K562 (cell line): Measurements from ENCODE around the gene CCT5. TPM values are rescaled to one million over a fixed set of nuclear protein-coding genes. Genes with fewer than 3 reads are reported as not detected.

Experiments used
- ATF1 ChIP-seq, 2 experiments: fragments of 450-650 bp in 1 of 2; IDR thresholded peaks; 2 replicates each; pipeline ENCODE4 v1.6.1; 2016; ENCODE audit warnings: missing compliant biosample characterization in 1 of 2, missing genetic modification characterization in 1 of 2
- CBX1 ChIP-seq: sonication (generic); IDR thresholded peaks from 2 replicates; pipeline ENCODE4 v1.6.1; 2016; ENCODE audit warnings: antibody characterized with exemption, low read depth, mild to moderate bottlenecking
- CXXC5 ChIP-seq: fragments of 250-450 bp; sonication (Bioruptor Pico); IDR thresholded peaks from 2 replicates; pipeline ENCODE4 v1.8.0; 2022; ENCODE audit warnings: inconsistent platforms, mild to moderate bottlenecking, moderate library complexity
- DEAF1 ChIP-seq: fragments of 450-650 bp; formaldehyde crosslinking; IDR thresholded peaks from 2 replicates; pipeline ENCODE4 v1.4.0; 2020; ENCODE audit warnings: mild to moderate bottlenecking, moderate library complexity
- HMG20A ChIP-seq: fragments of 450-650 bp; formaldehyde crosslinking; conservative IDR thresholded peaks from 2 replicates; pipeline ENCODE4 v1.4.0; 2020; ENCODE audit warnings: mild to moderate bottlenecking, mixed read lengths
- HSF4 ChIP-seq: fragments of 250-450 bp; sonication (Bioruptor Pico); IDR thresholded peaks from 2 replicates; pipeline ENCODE4 v2.1.2; 2022; ENCODE audit warnings: mild to moderate bottlenecking, moderate library complexity, borderline replicate concordance
- IRF2 ChIP-seq: sonication (generic); formaldehyde crosslinking; IDR thresholded peaks from 2 replicates; pipeline ENCODE4 v1.8.1; 2022; ENCODE audit warnings: mild to moderate bottlenecking, missing genetic modification reagents
- LEF1 ChIP-seq: fragments of 450-650 bp; IDR thresholded peaks from 2 replicates; pipeline ENCODE4 v1.6.1; 2016; ENCODE audit warnings: mild to moderate bottlenecking
- MCM3 ChIP-seq: fragments of 450-650 bp; IDR thresholded peaks from 2 replicates; pipeline ENCODE4 v1.6.1; 2016
- RUNX1 ChIP-seq: sonication (generic); IDR thresholded peaks from 2 replicates; pipeline ENCODE4 v1.6.1; 2016; ENCODE audit warnings: antibody characterized with exemption, low read depth
- SMAD4 ChIP-seq: fragments of 250-450 bp; sonication (Bioruptor Pico); conservative IDR thresholded peaks from 2 replicates; pipeline ENCODE4 v1.8.0; 2021; ENCODE audit warnings: inconsistent platforms, mild to moderate bottlenecking, moderate library complexity
- SMC3 ChIP-seq: conservative IDR thresholded peaks from 2 replicates; pipeline ENCODE4 v1.6.1; 2011; ENCODE audit warnings: low read depth, low read length, improper control_type of control experiment; ENCODE audit not compliant: insufficient read depth
- SP1 ChIP-seq: sonication (generic); formaldehyde crosslinking; IDR thresholded peaks from 2 replicates; pipeline ENCODE4 v1.8.1; 2022; ENCODE audit warnings: mild to moderate bottlenecking, missing genetic modification reagents
- TEAD4 ChIP-seq, 2 experiments: sonication (generic) in 1 of 2; formaldehyde crosslinking in 1 of 2; IDR thresholded peaks; 2 replicates each; pipeline versions ENCODE4 v1.6.1 to v1.8.0; 2012 to 2022; ENCODE audit warnings: borderline replicate concordance in 1 of 2, inconsistent platforms in 1 of 2, low read length in 1 of 2, mild to moderate bottlenecking in 1 of 2, missing genetic modification reagents in 1 of 2
- XRCC4 ChIP-seq: IDR thresholded peaks from one replicate; pipeline ENCODE4 v1.6.1; 2011; ENCODE audit not compliant: insufficient read depth, insufficient read length; ENCODE audit errors: extremely low read depth
- ZHX1 ChIP-seq: fragments of 150-350 bp; conservative IDR thresholded peaks from 2 replicates; pipeline ENCODE4 v1.6.1; 2014; ENCODE audit warnings: low read length
- ZKSCAN1 ChIP-seq: fragments of 150-350 bp; IDR thresholded peaks from 2 replicates; pipeline ENCODE4 v1.6.1; 2016; ENCODE audit warnings: low read depth, low read length
- ZNF212 ChIP-seq: fragments of 450-650 bp; formaldehyde crosslinking; IDR thresholded peaks from 2 replicates; pipeline ENCODE4 v1.4.0; 2020; ENCODE audit warnings: mild to moderate bottlenecking
- ZNF347 ChIP-seq: fragments of 450-650 bp; formaldehyde crosslinking; IDR thresholded peaks from 2 replicates; pipeline ENCODE4 v1.4.0; 2020; ENCODE audit warnings: low read depth, mild to moderate bottlenecking, moderate library complexity
- polyA plus RNA-seq, 8 experiments: library from polyadenylated mRNA; depleted of rRNA in 4 of 8; stranded (reverse) in 5 of 8; unstranded in 3 of 8; fragments of >200 nt; fragmentation: Nextera tagmentation in 2 of 8; fragmentation: Illumina TruSeq in 1 of 8; extraction: Ambion mirVana in 2 of 8; extraction: Trizol in 1 of 8; gene quantifications; 2 replicates each; pipeline versions ENCODE4 v1.2.1 to v1.2.3, GENCODE V29; 2011 to 2014; ENCODE audit warnings: inconsistent platforms in 1 of 8, missing spikeins in 1 of 8
- total RNA-seq, 7 experiments: library from RNA; depleted of rRNA in 6 of 7; stranded (reverse); fragments of >200 nt in 6 of 7; fragmentation: Illumina TruSeq in 2 of 7; extraction: Trizol in 2 of 7; gene quantifications; 2 replicates each; pipeline versions ENCODE4 v1.2.1 to v1.2.3, GENCODE V29; 2011 to 2021; ENCODE audit warnings: low replicate concordance in 1 of 7
- TF ChIP-seq, protein P1 (sequence below): IDR thresholded peaks from 2 replicates; pipeline ENCODE4 v1.6.1; 2014; ENCODE audit warnings: antibody characterized with exemption
- TF ChIP-seq, protein P2 (sequence below): fragments of 450-650 bp; IDR thresholded peaks from 2 replicates; pipeline ENCODE4 v1.6.1; 2016; ENCODE audit warnings: low read depth, mild to moderate bottlenecking, moderate library complexity
- TF ChIP-seq, protein P3 (sequence below): fragments of 450-650 bp; IDR thresholded peaks from 2 replicates; pipeline ENCODE4 v1.6.1; 2014; ENCODE audit warnings: low read depth, mild to moderate bottlenecking, moderate library complexity, borderline replicate concordance

The CCT5 gene
- total and polyA plus RNA-seq, 9 of the 15 experiments (the other 6 are each of a cell fraction or from before 2014, with no cell fraction given) = 782 to 1,606 (median 1,153) TPM

GRCh38 chr5:10304932-10305331 lies 54.9 kb downstream of the CCT5 start (continued):
- TF ChIP-seq, protein P1, sequence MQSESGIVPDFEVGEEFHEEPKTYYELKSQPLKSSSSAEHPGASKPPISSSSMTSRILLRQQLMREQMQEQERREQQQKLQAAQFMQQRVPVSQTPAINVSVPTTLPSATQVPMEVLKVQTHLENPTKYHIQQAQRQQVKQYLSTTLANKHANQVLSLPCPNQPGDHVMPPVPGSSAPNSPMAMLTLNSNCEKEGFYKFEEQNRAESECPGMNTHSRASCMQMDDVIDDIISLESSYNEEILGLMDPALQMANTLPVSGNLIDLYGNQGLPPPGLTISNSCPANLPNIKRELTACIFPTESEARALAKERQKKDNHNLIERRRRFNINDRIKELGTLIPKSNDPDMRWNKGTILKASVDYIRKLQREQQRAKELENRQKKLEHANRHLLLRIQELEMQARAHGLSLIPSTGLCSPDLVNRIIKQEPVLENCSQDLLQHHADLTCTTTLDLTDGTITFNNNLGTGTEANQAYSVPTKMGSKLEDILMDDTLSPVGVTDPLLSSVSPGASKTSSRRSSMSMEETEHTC = no peak
- TF ChIP-seq, protein P2, sequence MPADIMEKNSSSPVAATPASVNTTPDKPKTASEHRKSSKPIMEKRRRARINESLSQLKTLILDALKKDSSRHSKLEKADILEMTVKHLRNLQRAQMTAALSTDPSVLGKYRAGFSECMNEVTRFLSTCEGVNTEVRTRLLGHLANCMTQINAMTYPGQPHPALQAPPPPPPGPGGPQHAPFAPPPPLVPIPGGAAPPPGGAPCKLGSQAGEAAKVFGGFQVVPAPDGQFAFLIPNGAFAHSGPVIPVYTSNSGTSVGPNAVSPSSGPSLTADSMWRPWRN = no peak
- TF ChIP-seq XRCC4 = no peak
- no peak for TF ChIP-seq ZNF212
- no peak for TF ChIP-seq ATF1 (CRISPR knock-in tag; IDR thresholded peaks at IDR 0.05)
- TF ChIP-seq ATF1 (tag; IDR thresholded peaks at IDR 0.05) = peak; percentile 85
- TF ChIP-seq, protein P3, sequence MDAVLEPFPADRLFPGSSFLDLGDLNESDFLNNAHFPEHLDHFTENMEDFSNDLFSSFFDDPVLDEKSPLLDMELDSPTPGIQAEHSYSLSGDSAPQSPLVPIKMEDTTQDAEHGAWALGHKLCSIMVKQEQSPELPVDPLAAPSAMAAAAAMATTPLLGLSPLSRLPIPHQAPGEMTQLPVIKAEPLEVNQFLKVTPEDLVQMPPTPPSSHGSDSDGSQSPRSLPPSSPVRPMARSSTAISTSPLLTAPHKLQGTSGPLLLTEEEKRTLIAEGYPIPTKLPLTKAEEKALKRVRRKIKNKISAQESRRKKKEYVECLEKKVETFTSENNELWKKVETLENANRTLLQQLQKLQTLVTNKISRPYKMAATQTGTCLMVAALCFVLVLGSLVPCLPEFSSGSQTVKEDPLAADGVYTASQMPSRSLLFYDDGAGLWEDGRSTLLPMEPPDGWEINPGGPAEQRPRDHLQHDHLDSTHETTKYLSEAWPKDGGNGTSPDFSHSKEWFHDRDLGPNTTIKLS = no peak
- TF ChIP-seq SMC3 = peak; percentile 48; the same call in 1 of the 2 replicates
- no peak for TF ChIP-seq ZHX1
- TF ChIP-seq LEF1 = no peak
- TF ChIP-seq DEAF1 (CRISPR knock-in tag) = peak; percentile 45; the same call in 1 of the 2 replicates
- TF ChIP-seq SMAD4 = 0 out of 2 replicates have a peak, but pooled peaks have one; percentile 61
- peak; percentile 56; the same call in 1 of the 2 replicates for TF ChIP-seq CXXC5 (CRISPR knock-in tag)
- no peak for TF ChIP-seq CBX1
- TF ChIP-seq TEAD4 (IDR thresholded peaks at IDR 0.05; ENCODE audit: low read length) = peak; percentile 36
- TF ChIP-seq TEAD4 (CRISPR knock-in tag; IDR thresholded peaks at IDR 0.05; ENCODE audit: borderline replicate concordance) = no peak
- TF ChIP-seq ZNF347 (CRISPR knock-in tag) = no peak
- no peak for TF ChIP-seq ZKSCAN1
- TF ChIP-seq RUNX1 = no peak
- TF ChIP-seq MCM3 = no peak
- peak; percentile 39; the same call in 1 of the 2 replicates for TF ChIP-seq SP1
- peak; percentile 25; the same call in 1 of the 2 replicates for TF ChIP-seq HSF4
- TF ChIP-seq HMG20A (CRISPR knock-in tag) = no peak
- no peak for TF ChIP-seq IRF2 (CRISPR knock-in tag)
